GM19372 (cell line): ENCODE results near the gene ZNF672.
"Not testable (repeated sequence)": the region's sequence is repeated elsewhere in the genome, so short reads cannot be mapped to it uniquely, and the experiment has no call there.

Experiments
- ATAC-seq: cut with Tn5 transposase; IDR thresholded peaks from one replicate; pipeline ENCODE4 v1.9.1; 2021; ENCODE audit warnings: mild to moderate bottlenecking, low read depth, moderate library complexity; ENCODE audit not compliant: unreplicated experiment

ZNF672 gene

GRCh38 chr1:248882427-248882826 lies 44.4 kb downstream of the ZNF672 start:
- not testable (repeated sequence) for ATAC-seq

- ATAC-seq: no peak
Observed at GRCh38 chr1:248884632-248885295, 46.7 kb downstream of the ZNF672 start.

- ATAC-seq: no peak
Observed at GRCh38 chr1:248885646-248886045, 47.6 kb downstream of the ZNF672 start.

GRCh38 chr1:248886237-248886895 lies 48.3 kb downstream of the ZNF672 start:
- no peak for ATAC-seq

GRCh38 chr1:248889914-248890243 lies 51.9 kb downstream of the ZNF672 start:
- not testable (repeated sequence) for ATAC-seq

- no peak for ATAC-seq
Observed at GRCh38 chr1:248890549-248891498, 52.8 kb downstream of the ZNF672 start.

- no peak for ATAC-seq
Observed at GRCh38 chr1:248891758-248892157, 53.7 kb downstream of the ZNF672 start.

GRCh38 chr1:248892590-248892989 lies 54.6 kb downstream of the ZNF672 start:
- no peak for ATAC-seq

- ATAC-seq: no peak
Observed at GRCh38 chr1:248894837-248895236, 56.8 kb downstream of the ZNF672 start.

- no peak for ATAC-seq
Observed at GRCh38 chr1:248897412-248898337, 59.7 kb downstream of the ZNF672 start.
